K562 (cell line): ENCODE measurements around the gene KCNA2. TPM values are rescaled to one million over a fixed set of nuclear protein-coding genes. Genes with fewer than 3 reads are reported as not detected.

Experiments used
- ATAC-seq: fragments of 200-7000 bp; cut with Tn5 transposase; 3 replicates; pipeline ENCODE4 v1.9.1; 2020; ENCODE audit warnings: moderate library complexity
- BruUV-seq: library from RNA; stranded (reverse); fragments of 400-500 nt; replicated peaks from 2 replicates; lab custom pipeline; 2021; lab: Mats Ljungman, UMichigan
- CTCF ChIA-PET: fragments of 300-600 bp; formaldehyde crosslinking; extraction: SDS; loops from one replicate; lab custom pipeline; 2021; ENCODE audit warnings: low intra/inter-chr PET ratio; lab: Yijun Ruan, JAX
- POLR2A ChIA-PET: fragments of 300-600, 350-650 bp; sonication (Branson Sonifier 250); formaldehyde crosslinking; extraction: SDS; loops from one replicate; lab custom pipeline; 2021; ENCODE audit warnings: antibody characterized with exemption, inconsistent platforms; lab: Yijun Ruan, JAX
- DNase-seq, 4 experiments: peaks; one replicate each; pipeline versions ENCODE4 v3.0.0 to v3.0.0-alpha.2; 2011 to 2018; ENCODE audit warnings: low spot score in 3 of 4, mixed read lengths in 3 of 4; ENCODE audit errors: extremely low read depth in 1 of 4
- FAIRE-seq: peaks from 2 replicates; lab custom pipeline; 2011; peaks lifted over from hg19 to GRCh38; lab: Jason Lieb, UNC
- H2AFZ ChIP-seq: 2 replicates; pipeline ENCODE4 v1.6.0; 2011; ENCODE audit warnings: low read depth, low read length, control low read depth, inconsistent platforms
- H3K27ac ChIP-seq: fragments of 200-600 bp; 3 replicates; pipeline ENCODE4 v1.8.0; 2011; ENCODE audit warnings: low read depth, mild to moderate bottlenecking, control low read depth, inconsistent platforms, low read length, moderate library complexity, mixed read lengths; ENCODE audit errors: extremely low read depth
- H3K27me3 ChIP-seq, 2 experiments: fragments of 300-600 bp in 1 of 2; 2 replicates in 1 of 2; 3 replicates in 1 of 2; pipeline versions ENCODE4 v1.6.0 to v1.8.0; 2011; ENCODE audit warnings: inconsistent platforms in 2 of 2, low read length in 2 of 2, mild to moderate bottlenecking in 1 of 2, mixed read lengths in 1 of 2, moderate library complexity in 1 of 2; ENCODE audit not compliant: control insufficient read depth in 2 of 2, insufficient read depth in 2 of 2
- H3K36me3 ChIP-seq: fragments of 300-600 bp; 3 replicates; pipeline ENCODE4 v1.8.0; 2011; ENCODE audit warnings: mild to moderate bottlenecking, low read length, inconsistent platforms; ENCODE audit not compliant: control insufficient read depth, insufficient read depth
- H3K4me1 ChIP-seq, 2 experiments: fragments of 200-600 bp in 1 of 2; replicated peaks in 1 of 2; 2 replicates in 1 of 2; 3 replicates in 1 of 2; pipeline versions ENCODE4 v1.5.1 to v1.8.0; 2011; ENCODE audit warnings: inconsistent platforms in 2 of 2, low read length in 2 of 2, mild to moderate bottlenecking in 1 of 2, mixed read lengths in 1 of 2, moderate library complexity in 1 of 2; ENCODE audit not compliant: control insufficient read depth in 2 of 2, insufficient read depth in 2 of 2
- H3K4me2 ChIP-seq: 2 replicates; pipeline ENCODE4 v1.6.1; 2011; ENCODE audit warnings: low read length, control low read depth, inconsistent platforms, mixed read lengths; ENCODE audit not compliant: insufficient read depth
- H3K4me3 ChIP-seq: fragments of 200-600 bp; sonication (generic), shearing (Covaris generic); 2 replicates; pipeline ENCODE4 v1.5.1; 2016; ENCODE audit warnings: control low read depth, inconsistent platforms
- H3K79me2 ChIP-seq: fragments of 200-600 bp; 3 replicates; pipeline ENCODE4 v1.8.0; 2011; ENCODE audit warnings: low read length, inconsistent platforms; ENCODE audit not compliant: control insufficient read depth, insufficient read depth
- H3K9ac ChIP-seq, 2 experiments: 2 replicates each; pipeline versions ENCODE4 v1.6.0 to v1.6.1; 2011; ENCODE audit warnings: low read depth in 2 of 2, low read length in 2 of 2, control low read depth in 1 of 2, inconsistent platforms in 1 of 2, mild to moderate bottlenecking in 1 of 2, mixed read lengths in 1 of 2; ENCODE audit not compliant: insufficient read depth in 1 of 2
- H3K9me1 ChIP-seq: one replicate; pipeline ENCODE4 v1.6.0; 2011; ENCODE audit warnings: inconsistent platforms, mild to moderate bottlenecking, low read length, moderate library complexity; ENCODE audit not compliant: control insufficient read depth, insufficient read depth
- H3K9me3 ChIP-seq: replicated peaks from 2 replicates; pipeline ENCODE4 v1.5.1; 2011; ENCODE audit warnings: low read depth, low read length, inconsistent platforms; ENCODE audit not compliant: control insufficient read depth, insufficient read depth
- H4K20me1 ChIP-seq: replicated peaks from 2 replicates; pipeline ENCODE4 v1.6.1; 2011; ENCODE audit warnings: low read length, inconsistent platforms, mixed read lengths; ENCODE audit not compliant: control insufficient read depth, insufficient read depth
- EP400 ChIP-seq: fragments of 450-650 bp; IDR thresholded peaks from 2 replicates; pipeline ENCODE4 v1.6.1; 2017; ENCODE audit warnings: antibody characterized with exemption, mild to moderate bottlenecking, moderate library complexity
- HNRNPLL ChIP-seq: fragments of 200-400 bp; formaldehyde crosslinking; IDR thresholded peaks from 2 replicates; pipeline ENCODE4 v1.6.1; 2017; ENCODE audit warnings: low read length, low read depth, mild to moderate bottlenecking; ENCODE audit not compliant: poor library complexity, severe bottlenecking
- IRF2 ChIP-seq: sonication (generic); formaldehyde crosslinking; IDR thresholded peaks from 2 replicates; pipeline ENCODE4 v1.8.1; 2022; ENCODE audit warnings: mild to moderate bottlenecking, missing genetic modification reagents
- KLF16 ChIP-seq: IDR thresholded peaks from 2 replicates; pipeline ENCODE4 v1.6.1; 2016; ENCODE audit warnings: antibody characterized with exemption
- MCM3 ChIP-seq: fragments of 450-650 bp; IDR thresholded peaks from 2 replicates; pipeline ENCODE4 v1.6.1; 2016
- MECOM ChIP-seq: fragments of 250-450 bp; sonication (Bioruptor Pico); IDR thresholded peaks from 2 replicates; pipeline ENCODE4 v1.8.0; 2022; ENCODE audit warnings: inconsistent platforms
- NCOA6 ChIP-seq: fragments of 450-650 bp; IDR thresholded peaks from 2 replicates; pipeline ENCODE4 v1.6.1; 2017; ENCODE audit warnings: mild to moderate bottlenecking
- ZFP1 ChIP-seq: fragments of 450-650 bp; formaldehyde crosslinking; IDR thresholded peaks from 2 replicates; pipeline ENCODE4 v1.4.0; 2020; ENCODE audit warnings: mild to moderate bottlenecking, mixed read lengths
- ZKSCAN1 ChIP-seq: fragments of 150-350 bp; IDR thresholded peaks from 2 replicates; pipeline ENCODE4 v1.6.1; 2016; ENCODE audit warnings: low read depth, low read length
- ZNF121 ChIP-seq: sonication (generic); formaldehyde crosslinking; conservative IDR thresholded peaks from 2 replicates; pipeline ENCODE4 v1.8.0; 2022; ENCODE audit warnings: missing genetic modification reagents
- ZNF253 ChIP-seq: fragments of 250-450 bp; sonication (Bioruptor Pico); conservative IDR thresholded peaks from 2 replicates; pipeline ENCODE4 v1.6.1; 2021; ENCODE audit warnings: mild to moderate bottlenecking
- ZNF3 ChIP-seq: fragments of 250-450 bp; sonication (Bioruptor Pico); IDR thresholded peaks from 2 replicates; pipeline ENCODE4 v1.5.0; 2021; ENCODE audit warnings: mild to moderate bottlenecking, moderate library complexity
- ZNF384 ChIP-seq: IDR thresholded peaks from 2 replicates; pipeline ENCODE4 v1.6.1; 2012; ENCODE audit warnings: low read depth, low read length, improper control_type of control experiment
- ZNF57 ChIP-seq: fragments of 450-650 bp; formaldehyde crosslinking; IDR thresholded peaks from 2 replicates; pipeline ENCODE4 v1.4.0; 2020; ENCODE audit warnings: mild to moderate bottlenecking, moderate library complexity
- WGBS: fragments of 100-300 bp; shearing (Covaris generic); methylation state at CpG from one replicate; pipeline ENCODE4 v1.1.6; 2016; ENCODE audit warnings: low coverage, mixed read lengths; ENCODE audit not compliant: insufficient coverage; ENCODE audit errors: missing lambda C conversion rate; 5-methylcytosine and 5-hydroxymethylcytosine counted together
- in situ Hi-C: fragments of 300-500 bp; cut with MboI; formaldehyde crosslinking; loops from 4 replicates; pipeline ENCODE4 v1.15.0; 2018; ENCODE audit warnings: inconsistent platforms, mixed read lengths
- intact Hi-C: fragments of 100-400 bp; cut with micrococcal nuclease; formaldehyde crosslinking; loops from 2 replicates; pipeline ENCODE4 v1.14.2; 2022
- polyA plus RNA-seq, 8 experiments: library from polyadenylated mRNA; depleted of rRNA in 4 of 8; stranded (reverse) in 5 of 8; unstranded in 3 of 8; fragments of >200 nt; fragmentation: Nextera tagmentation in 2 of 8; fragmentation: Illumina TruSeq in 1 of 8; extraction: Ambion mirVana in 2 of 8; extraction: Trizol in 1 of 8; gene quantifications; 2 replicates each; pipeline versions ENCODE4 v1.2.1 to v1.2.3, GENCODE V29; 2011 to 2014; ENCODE audit warnings: inconsistent platforms in 1 of 8, missing spikeins in 1 of 8
- total RNA-seq, 7 experiments: library from RNA; depleted of rRNA in 6 of 7; stranded (reverse); fragments of >200 nt in 6 of 7; fragmentation: Illumina TruSeq in 2 of 7; extraction: Trizol in 2 of 7; gene quantifications; 2 replicates each; pipeline versions ENCODE4 v1.2.1 to v1.2.3, GENCODE V29; 2011 to 2021; ENCODE audit warnings: low replicate concordance in 1 of 7
- TF ChIP-seq, protein P1 (sequence below): sonication (generic); formaldehyde crosslinking; IDR thresholded peaks from 2 replicates; pipeline ENCODE4 v1.9.0; 2022; ENCODE audit warnings: mild to moderate bottlenecking, missing genetic modification reagents
- TF ChIP-seq, protein P2 (sequence below), 2 experiments: fragments of 150-350 bp in 1 of 2; IDR thresholded peaks; 2 replicates each; pipeline ENCODE4 v1.6.1; 2012 to 2016; ENCODE audit warnings: low read depth in 2 of 2, low read length in 2 of 2, mild to moderate bottlenecking in 1 of 2, moderate library complexity in 1 of 2

KCNA2 gene
- total and polyA plus RNA-seq, 9 of the 15 experiments (the other 6 are each of a cell fraction or from before 2014, with no cell fraction given) = not detected

DNA sequence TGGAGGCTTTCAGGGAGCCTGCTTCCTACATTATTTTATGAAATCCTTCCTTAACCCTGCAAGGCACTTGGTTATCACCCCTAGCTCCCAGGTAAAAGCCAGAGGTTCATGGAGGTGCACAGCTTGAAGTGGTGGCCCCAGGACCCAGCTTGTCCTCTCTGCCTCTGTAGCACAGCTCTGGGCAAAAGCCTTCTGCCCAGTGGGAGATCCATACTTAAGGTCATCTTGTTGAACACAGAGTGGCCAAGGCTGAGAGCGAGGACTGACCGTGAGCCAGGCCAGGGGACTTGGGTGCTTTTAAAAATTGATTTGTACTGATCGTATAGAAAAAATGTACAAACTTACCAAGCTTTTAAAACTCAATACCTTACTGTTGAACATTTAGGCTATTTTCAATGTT, 33.4 kb downstream of the KCNA2 start:
- no peak overlapping the region for H3K4me2 ChIP-seq
- in situ Hi-C loops (no loop called here), intact Hi-C loops (no loop called here)
- H3K9me3 ChIP-seq = no peaks in the 10 kb centered on the region
- H2AFZ ChIP-seq = no peak overlapping the region
- no peak overlapping the region for H3K9ac ChIP-seq
- ATAC-seq = no peak
- no peak for DNase-seq
- CTCF ChIA-PET = no interaction called here
- H3K27ac ChIP-seq = no peak overlapping the region
- TF ChIP-seq MECOM (no peak), ZNF121 (no peak), ZNF253 (CRISPR knock-in tag) (no peak), KLF16 (no peak), NCOA6 (no peak), ZNF57 (no peak), IRF2 (CRISPR knock-in tag) (no peak), ZFP1 (CRISPR knock-in tag) (no peak), ZKSCAN1 (no peak), ZNF384 (no peak), MCM3 (no peak), EP400 (no peak), HNRNPLL (no peak), ZNF3 (CRISPR knock-in tag) (no peak)
- TF ChIP-seq, protein P1, sequence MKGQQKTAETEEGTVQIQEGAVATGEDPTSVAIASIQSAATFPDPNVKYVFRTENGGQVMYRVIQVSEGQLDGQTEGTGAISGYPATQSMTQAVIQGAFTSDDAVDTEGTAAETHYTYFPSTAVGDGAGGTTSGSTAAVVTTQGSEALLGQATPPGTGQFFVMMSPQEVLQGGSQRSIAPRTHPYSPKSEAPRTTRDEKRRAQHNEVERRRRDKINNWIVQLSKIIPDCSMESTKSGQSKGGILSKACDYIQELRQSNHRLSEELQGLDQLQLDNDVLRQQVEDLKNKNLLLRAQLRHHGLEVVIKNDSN (CRISPR knock-in tag) = no peak
- TF ChIP-seq, protein P2, sequence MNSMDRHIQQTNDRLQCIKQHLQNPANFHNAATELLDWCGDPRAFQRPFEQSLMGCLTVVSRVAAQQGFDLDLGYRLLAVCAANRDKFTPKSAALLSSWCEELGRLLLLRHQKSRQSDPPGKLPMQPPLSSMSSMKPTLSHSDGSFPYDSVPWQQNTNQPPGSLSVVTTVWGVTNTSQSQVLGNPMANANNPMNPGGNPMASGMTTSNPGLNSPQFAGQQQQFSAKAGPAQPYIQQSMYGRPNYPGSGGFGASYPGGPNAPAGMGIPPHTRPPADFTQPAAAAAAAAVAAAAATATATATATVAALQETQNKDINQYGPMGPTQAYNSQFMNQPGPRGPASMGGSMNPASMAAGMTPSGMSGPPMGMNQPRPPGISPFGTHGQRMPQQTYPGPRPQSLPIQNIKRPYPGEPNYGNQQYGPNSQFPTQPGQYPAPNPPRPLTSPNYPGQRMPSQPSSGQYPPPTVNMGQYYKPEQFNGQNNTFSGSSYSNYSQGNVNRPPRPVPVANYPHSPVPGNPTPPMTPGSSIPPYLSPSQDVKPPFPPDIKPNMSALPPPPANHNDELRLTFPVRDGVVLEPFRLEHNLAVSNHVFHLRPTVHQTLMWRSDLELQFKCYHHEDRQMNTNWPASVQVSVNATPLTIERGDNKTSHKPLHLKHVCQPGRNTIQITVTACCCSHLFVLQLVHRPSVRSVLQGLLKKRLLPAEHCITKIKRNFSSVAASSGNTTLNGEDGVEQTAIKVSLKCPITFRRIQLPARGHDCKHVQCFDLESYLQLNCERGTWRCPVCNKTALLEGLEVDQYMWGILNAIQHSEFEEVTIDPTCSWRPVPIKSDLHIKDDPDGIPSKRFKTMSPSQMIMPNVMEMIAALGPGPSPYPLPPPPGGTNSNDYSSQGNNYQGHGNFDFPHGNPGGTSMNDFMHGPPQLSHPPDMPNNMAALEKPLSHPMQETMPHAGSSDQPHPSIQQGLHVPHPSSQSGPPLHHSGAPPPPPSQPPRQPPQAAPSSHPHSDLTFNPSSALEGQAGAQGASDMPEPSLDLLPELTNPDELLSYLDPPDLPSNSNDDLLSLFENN (IDR thresholded peaks at IDR 0.05; ENCODE audit: low read depth in 2 of 2, low read length in 2 of 2) = no peak
- TF ChIP-seq, all 486 proteins: peak for 0
- POLR2A ChIA-PET = interaction anchor here (0.6 to 2.8 kb wide), 4 partner anchors 9 to 75 kb away, joined by 4 to 11 read pairs (median 7); no protein-coding TSS in a partner anchor
- H3K4me3 ChIP-seq = no peak overlapping the region
- H3K27me3 ChIP-seq = peaks cover 3 to 5% of the 10 kb centered on the region in 2 experiments; a peak in 3 of 5 replicates
- no peaks in the 10 kb centered on the region for H4K20me1 ChIP-seq
- no peaks in the 10 kb centered on the region for H3K79me2 ChIP-seq
- H3K36me3 ChIP-seq = no peaks in the 10 kb centered on the region
- WGBS = 0% methylated on average over 3 of the region's 3 CpGs
- BruUV-seq = no TSS peak
- no peaks in the 10 kb centered on the region for H3K4me1 ChIP-seq
- no peaks in the 10 kb centered on the region for H3K9me1 ChIP-seq
- FAIRE-seq = no peak
